KMS-11 (cell line): ENCODE measurements around the gene GJA4.

Source experiments
- H2AFZ ChIP-seq: fragments of 200-600 bp; sonication (generic); 2 replicates; pipeline ENCODE4 v1.6.1; 2016; ENCODE audit warnings: antibody characterized with exemption, mixed run types, low read depth
- H3K27ac ChIP-seq: fragments of 200-600 bp; sonication (generic); 2 replicates; pipeline ENCODE4 v1.6.1; 2016; ENCODE audit warnings: mild to moderate bottlenecking, mixed run types
- H3K27me3 ChIP-seq: fragments of 200-600 bp; sonication (generic); 2 replicates; pipeline ENCODE4 v1.6.1; 2017; ENCODE audit warnings: mild to moderate bottlenecking, low read depth, mixed run types, moderate library complexity; ENCODE audit not compliant: insufficient read depth
- H3K36me3 ChIP-seq: fragments of 200-600 bp; sonication (generic); 2 replicates; pipeline ENCODE4 v1.6.1; 2017; ENCODE audit warnings: mild to moderate bottlenecking, mixed run types; ENCODE audit not compliant: insufficient read depth
- H3K4me1 ChIP-seq: fragments of 200-600 bp; sonication (generic); 2 replicates; pipeline ENCODE4 v1.6.1; 2016; ENCODE audit warnings: mild to moderate bottlenecking, low read depth, mixed run types; ENCODE audit not compliant: poor library complexity, severe bottlenecking
- H3K4me2 ChIP-seq: fragments of 200-600 bp; sonication (generic); 2 replicates; pipeline ENCODE4 v1.7.0; 2016; ENCODE audit warnings: mild to moderate bottlenecking, mixed run types
- H3K4me3 ChIP-seq: fragments of 200-600 bp; sonication (generic); IDR thresholded peaks from 2 replicates; pipeline ENCODE4 v1.6.1; 2017; ENCODE audit warnings: low read depth, low read length, mixed read lengths; ENCODE audit not compliant: insufficient read depth
- H3K79me2 ChIP-seq: fragments of 200-600 bp; sonication (generic); 2 replicates; pipeline ENCODE4 v1.6.1; 2016; ENCODE audit warnings: low read depth, mixed run types; ENCODE audit not compliant: insufficient read depth
- H3K9ac ChIP-seq: fragments of 200-600 bp; sonication (generic); 2 replicates; pipeline ENCODE4 v1.6.1; 2016; ENCODE audit warnings: mild to moderate bottlenecking, mixed run types
- H4K20me1 ChIP-seq: fragments of 200-600 bp; sonication (generic); 2 replicates; pipeline ENCODE4 v1.6.1; 2016; ENCODE audit warnings: mild to moderate bottlenecking, mixed run types; ENCODE audit not compliant: insufficient read depth
- TF ChIP-seq, protein P1 (sequence below): fragments of 200-600 bp; sonication (generic); conservative IDR thresholded peaks from 2 replicates; pipeline ENCODE4 v1.6.1; 2017; ENCODE audit warnings: low read depth, mild to moderate bottlenecking, antibody characterized with exemption, low read length, moderate library complexity, mixed read lengths

The GJA4 gene

GRCh38 chr1:34750610-34751009, 42.2 kb upstream of the GJA4 start:
- no peak overlapping the region for H3K4me3 ChIP-seq
- H3K4me1 ChIP-seq, result no peaks in the 10 kb centered on the region
- no peaks in the 10 kb centered on the region for H3K36me3 ChIP-seq
- H2AFZ ChIP-seq, result no peak overlapping the region
- H3K27me3 ChIP-seq, result no peaks in the 10 kb centered on the region
- TF ChIP-seq, protein P1, sequence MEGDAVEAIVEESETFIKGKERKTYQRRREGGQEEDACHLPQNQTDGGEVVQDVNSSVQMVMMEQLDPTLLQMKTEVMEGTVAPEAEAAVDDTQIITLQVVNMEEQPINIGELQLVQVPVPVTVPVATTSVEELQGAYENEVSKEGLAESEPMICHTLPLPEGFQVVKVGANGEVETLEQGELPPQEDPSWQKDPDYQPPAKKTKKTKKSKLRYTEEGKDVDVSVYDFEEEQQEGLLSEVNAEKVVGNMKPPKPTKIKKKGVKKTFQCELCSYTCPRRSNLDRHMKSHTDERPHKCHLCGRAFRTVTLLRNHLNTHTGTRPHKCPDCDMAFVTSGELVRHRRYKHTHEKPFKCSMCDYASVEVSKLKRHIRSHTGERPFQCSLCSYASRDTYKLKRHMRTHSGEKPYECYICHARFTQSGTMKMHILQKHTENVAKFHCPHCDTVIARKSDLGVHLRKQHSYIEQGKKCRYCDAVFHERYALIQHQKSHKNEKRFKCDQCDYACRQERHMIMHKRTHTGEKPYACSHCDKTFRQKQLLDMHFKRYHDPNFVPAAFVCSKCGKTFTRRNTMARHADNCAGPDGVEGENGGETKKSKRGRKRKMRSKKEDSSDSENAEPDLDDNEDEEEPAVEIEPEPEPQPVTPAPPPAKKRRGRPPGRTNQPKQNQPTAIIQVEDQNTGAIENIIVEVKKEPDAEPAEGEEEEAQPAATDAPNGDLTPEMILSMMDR, result no peak
- no peak overlapping the region for H3K4me2 ChIP-seq
- no peak overlapping the region for H3K27ac ChIP-seq
- no peaks in the 10 kb centered on the region for H3K79me2 ChIP-seq
- no peak overlapping the region for H3K9ac ChIP-seq
- no peaks in the 10 kb centered on the region for H4K20me1 ChIP-seq

DNA sequence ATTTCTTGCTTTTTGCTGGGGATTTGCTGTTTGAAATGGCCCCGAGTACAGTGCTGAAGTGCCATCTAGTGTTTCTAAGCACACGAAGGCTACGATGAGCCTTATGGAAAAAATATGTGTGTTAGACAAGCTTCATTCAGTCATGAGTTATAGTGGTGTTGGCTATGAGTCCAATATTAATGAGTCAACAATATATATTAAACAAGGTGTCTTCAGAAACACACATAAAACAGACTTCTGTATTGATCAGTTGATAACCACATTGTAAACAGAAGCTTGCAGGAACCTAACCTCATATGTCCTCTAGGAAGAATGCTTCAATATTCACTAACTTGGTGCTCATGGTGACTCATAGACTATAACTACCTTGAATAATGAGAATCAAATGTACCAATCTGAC, 39.6 kb upstream of the GJA4 start:
- Histone ChIP-seq H3K9ac (no peak overlapping the region), H3K36me3 (no peaks in the 10 kb centered on the region), H4K20me1 (no peaks in the 10 kb centered on the region), H2AFZ (no peak overlapping the region), H3K27me3 (no peaks in the 10 kb centered on the region), H3K27ac (no peak overlapping the region), H3K4me3 (no peak overlapping the region), H3K79me2 (no peaks in the 10 kb centered on the region), H3K4me1 (no peaks in the 10 kb centered on the region), H3K4me2 (no peak overlapping the region)
- TF ChIP-seq, protein P1, result no peak

- H2AFZ ChIP-seq, result no peak within 1 kb of the TSS
- no peak within 1 kb of the TSS for H3K4me3 ChIP-seq
- H3K27me3 ChIP-seq, result no peaks in the 10 kb centered on the region
- no peak within 1 kb of the TSS for H3K9ac ChIP-seq
- H3K27ac ChIP-seq, result no peak within 1 kb of the TSS
- H3K36me3 ChIP-seq, result no peaks in the 10 kb centered on the region
- H3K4me2 ChIP-seq, result no peak within 1 kb of the TSS
- H3K79me2 ChIP-seq, result no peaks in the 10 kb centered on the region
- no peaks in the 10 kb centered on the region for H4K20me1 ChIP-seq
- TF ChIP-seq, protein P1, result no peak
- no peaks in the 10 kb centered on the region for H3K4me1 ChIP-seq
Observed at GRCh38 chr1:34754964-34755637, 37.7 kb upstream of the GJA4 start, which contains the start of gene GJB5. Gene GJB5, plus strand, starts transcription at chr1:34755047. Its CDS starts 2,284 bp downstream, at chr1:34757331.

GRCh38 chr1:34755961-34756360, 36.8 kb upstream of the GJA4 start:
- Histone ChIP-seq H3K27me3 (no peaks in the 10 kb centered on the region), H2AFZ (no peak overlapping the region), H4K20me1 (no peaks in the 10 kb centered on the region), H3K36me3 (no peaks in the 10 kb centered on the region), H3K27ac (no peak overlapping the region), H3K79me2 (no peaks in the 10 kb centered on the region), H3K4me1 (no peaks in the 10 kb centered on the region), H3K9ac (no peak overlapping the region), H3K4me3 (no peak overlapping the region), H3K4me2 (no peak overlapping the region)
- TF ChIP-seq, protein P1, result no peak
